ENCODE data around the gene HMCES. TPM values are rescaled to one million over a fixed set of nuclear protein-coding genes. Genes with fewer than 3 reads are reported as not detected.
"Not testable (repeated sequence)": the region's sequence is repeated elsewhere in the genome, so short reads cannot be mapped to it uniquely, and the experiment has no call there.

The HMCES gene
- total RNA-seq, 1 experiment from 2014 or later: 54.9 TPM

DNA sequence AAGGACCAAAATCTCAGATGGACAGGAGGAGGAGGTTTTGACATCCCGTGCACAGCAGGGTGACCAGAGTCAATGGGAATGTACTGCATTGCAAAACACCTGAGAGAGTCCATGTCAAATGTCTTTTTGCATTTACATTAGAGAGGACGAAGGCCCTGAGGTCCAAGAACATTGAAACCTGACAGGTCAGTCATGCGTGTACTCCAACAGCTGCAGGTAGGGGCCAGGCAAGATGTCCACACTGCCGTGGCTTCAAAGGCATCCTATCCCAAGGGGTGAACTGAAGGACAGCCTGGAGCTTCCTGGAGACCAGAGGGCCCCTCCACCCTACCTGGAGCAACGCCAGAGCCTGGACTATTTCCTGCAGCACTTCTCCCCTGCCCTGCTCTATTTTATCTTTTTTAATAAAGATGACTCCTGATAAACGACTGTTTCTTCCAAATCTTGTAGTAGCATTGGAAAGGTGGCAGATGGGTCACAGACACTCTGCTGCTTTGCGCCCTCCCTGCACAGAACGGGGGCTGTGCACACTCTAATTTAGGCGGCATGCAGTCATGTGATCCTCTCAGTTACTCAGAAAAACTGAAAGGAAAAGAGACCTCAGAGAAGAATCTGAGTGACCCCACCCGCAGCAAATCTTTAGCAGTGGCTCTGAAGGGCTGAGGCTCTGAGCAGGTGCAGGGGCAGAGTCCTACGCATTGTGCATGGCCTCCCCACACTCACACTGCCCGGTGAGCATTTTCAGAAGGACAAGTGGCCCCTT is 68.2 kb downstream of the HMCES start:
- no peak for DNase-seq (ENCODE audit: low read depth)

DNA sequence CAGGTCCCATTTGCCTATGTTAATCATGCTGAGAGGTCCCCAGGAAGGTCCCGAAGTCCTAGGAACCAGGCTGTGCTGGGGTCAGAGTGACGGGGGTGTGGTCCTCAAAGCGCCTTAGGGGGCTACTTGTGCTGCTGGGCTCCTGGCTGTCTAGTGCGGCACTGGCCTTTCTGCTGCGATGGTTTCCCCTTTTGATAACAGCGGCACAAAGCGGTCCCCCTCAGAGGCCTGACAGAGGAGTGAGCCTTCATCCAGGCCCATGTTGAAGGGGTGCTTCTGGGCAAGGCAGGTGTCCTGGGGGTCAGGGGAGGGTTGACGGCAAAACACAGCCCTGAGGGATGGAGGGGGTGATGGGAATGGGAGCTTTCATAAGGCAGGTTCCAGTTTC is 68.8 kb downstream of the HMCES start:
- no peak for DNase-seq (ENCODE audit: low read depth)

DNA sequence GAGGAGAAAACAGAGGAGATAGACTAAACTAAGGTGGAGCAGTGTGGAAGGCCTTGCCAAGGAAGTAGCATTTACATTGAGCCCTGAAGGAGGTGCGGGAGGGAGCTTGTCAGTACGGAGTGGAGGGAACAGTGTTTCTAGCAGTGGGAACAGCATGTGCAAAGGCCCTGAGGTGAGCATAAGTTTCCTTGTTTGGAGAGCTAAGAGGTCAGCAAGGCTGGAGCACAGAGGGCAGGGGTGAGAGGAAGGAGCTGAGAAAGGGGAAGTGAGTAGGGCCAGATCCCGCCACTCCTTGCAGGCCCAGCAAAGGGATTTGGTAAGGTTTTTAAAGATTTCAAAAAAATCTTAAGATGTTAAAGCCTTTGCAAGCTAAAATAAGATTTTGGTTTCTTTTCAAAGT is 70.1 kb downstream of the HMCES start:
- DNase-seq (ENCODE audit: low read depth): no peak

DNA sequence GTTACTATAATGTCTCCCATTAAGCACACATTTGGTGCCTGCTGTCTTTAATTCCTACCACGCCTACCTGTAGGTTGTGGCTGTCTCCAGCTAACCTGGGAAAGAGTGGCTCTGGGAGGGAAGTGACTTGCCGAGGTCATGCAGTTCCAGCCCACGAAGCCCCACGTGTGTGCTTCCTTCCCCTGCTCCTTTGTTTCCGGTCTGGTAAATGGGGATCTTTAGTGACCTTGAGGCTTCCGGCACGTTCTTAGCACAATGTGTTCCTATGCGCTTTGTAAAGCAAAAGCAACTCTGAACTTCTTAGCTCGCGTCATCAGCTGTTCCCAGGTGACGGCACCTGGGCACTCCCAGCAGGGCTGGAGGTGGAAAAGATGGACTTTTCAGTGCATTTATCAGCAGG is 70.5 kb downstream of the HMCES start:
- DNase-seq (ENCODE audit: low read depth): not testable (repeated sequence)

DNA sequence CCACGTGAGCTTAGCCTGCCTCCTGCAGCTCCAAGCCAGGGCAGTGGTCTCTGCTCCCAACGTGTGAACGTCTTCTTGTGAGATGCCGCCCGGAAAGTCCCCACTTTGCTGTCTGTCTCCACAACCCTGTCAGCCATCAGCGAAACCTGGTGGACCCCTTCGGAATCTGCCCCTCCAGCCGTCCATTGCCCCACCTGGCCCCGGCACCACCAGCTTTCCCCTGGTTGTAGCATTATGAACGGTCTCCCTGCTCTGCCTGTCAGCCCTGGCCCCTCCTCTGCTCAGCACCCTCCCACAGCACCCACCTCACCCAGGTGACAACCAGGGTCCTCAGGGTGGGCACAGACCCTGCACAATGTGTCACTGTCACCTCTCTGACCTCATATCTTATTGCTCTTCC is 71.1 kb downstream of the HMCES start:
- no peak for DNase-seq (ENCODE audit: low read depth)

DNA sequence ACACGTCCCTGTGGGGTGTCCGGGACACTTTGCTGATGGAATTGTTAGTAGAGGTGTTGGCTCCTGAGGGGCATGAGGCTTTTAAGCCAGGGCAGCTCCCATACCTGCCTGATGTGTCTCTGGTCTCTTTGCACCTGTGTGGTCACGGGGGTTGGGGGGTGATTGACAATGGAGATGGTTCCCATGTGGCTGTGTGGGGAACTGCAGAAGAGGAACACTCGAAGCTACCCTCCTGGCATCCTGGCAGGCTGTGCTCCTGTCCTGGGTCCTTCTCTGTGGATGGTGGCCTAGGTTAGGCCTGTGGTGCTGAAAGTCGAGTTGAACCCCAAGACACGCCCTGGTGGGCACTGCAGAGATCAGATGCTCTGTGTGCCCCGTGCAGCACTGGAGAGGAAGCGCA is 73.4 kb downstream of the HMCES start:
- no peak for DNase-seq (ENCODE audit: low read depth)

DNA sequence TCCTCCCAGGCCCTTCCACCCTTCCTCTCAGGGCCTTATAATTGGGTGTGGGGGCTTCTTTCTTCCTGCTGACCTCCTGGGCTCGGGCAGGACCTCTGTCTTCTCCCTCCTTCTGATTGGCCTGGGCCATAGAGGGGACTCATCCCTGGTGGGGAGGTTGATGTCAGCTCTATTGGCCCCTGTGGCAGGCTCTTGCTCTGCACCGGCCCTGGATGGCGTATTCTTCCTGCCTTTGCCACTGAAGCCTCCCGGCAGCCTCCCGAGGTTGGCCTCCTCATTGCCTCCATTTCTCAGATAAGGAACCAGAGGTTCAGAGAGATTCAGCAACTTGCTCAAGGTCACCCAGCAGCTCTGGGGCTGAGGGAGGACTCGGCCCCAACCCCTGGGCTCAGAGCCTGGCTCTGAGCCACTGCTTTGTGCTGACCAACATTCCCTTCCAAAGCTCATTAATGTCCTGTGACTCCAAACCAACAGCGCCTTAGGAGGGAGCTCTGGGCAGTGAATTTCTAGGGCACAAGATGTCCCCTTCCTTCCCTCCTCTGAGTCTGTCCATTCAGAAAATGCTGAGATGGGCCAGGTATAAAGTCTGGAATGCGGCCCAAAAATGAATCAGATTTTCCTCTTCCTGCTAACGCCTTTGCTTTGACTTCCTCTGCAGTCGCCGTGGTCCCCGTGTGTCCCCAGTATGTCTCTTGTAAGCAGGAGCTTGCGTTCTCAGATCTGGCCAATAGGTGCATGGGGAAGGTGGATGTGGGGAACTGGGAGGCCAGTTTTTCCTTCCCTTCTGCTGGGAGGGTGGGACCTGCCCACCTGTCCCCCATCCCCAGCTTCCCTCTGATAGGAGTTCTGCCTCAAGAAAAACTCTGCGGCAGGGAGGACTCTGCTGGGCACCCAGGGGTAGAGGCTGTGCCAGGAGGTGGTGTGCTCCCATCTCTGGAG is 74.2 kb downstream of the HMCES start:
- peak; percentile 59 for DNase-seq (ENCODE audit: low read depth)

DNA sequence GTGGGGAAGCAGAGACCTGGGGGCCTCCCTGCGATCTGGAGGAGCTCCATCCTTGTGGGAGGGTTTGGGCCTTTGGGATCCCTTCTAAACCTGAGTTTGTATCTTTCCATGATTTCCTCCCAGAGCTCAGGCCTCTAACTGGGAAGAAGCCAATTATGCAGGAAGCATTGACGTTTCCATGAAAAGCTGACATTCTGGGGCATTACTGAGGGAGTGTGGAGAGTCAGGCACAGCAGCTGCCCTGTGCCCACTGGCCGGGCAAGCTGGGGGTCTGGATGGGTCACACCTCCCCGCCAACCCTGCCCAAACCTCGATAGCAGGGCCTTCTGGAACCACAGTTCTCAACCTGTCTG is 74.9 kb downstream of the HMCES start:
- DNase-seq (ENCODE audit: low read depth): no peak

Small RNA genes lying within 50 kb of the gene (small RNA-seq; reads per million reads assigned to genes)
- not detected for gene MIR6826

Other genes starting within 250 kb of the HMCES start
- not detected in 2 replicates for gene GP9, start 218.1 kb upstream of the HMCES start, total RNA-seq (2014; rRNA removed; shearing (Covaris generic))
- 19.7 and 20.1 TPM in 2 replicates for gene RAB43, start 157.1 kb upstream of the HMCES start, total RNA-seq (2014; rRNA removed; shearing (Covaris generic))
- 88.6 and 97.6 TPM in 2 replicates for gene ISY1, start 117.8 kb upstream of the HMCES start, total RNA-seq (2014; rRNA removed; shearing (Covaris generic))
- 649 and 701 TPM in 2 replicates for gene CNBP, start 95.0 kb upstream of the HMCES start, total RNA-seq (2014; rRNA removed; shearing (Covaris generic))
- 155 and 158 TPM in 2 replicates for gene COPG1, start 29.3 kb upstream of the HMCES start, total RNA-seq (2014; rRNA removed; shearing (Covaris generic))
- not detected in 2 replicates for gene EFCAB12, start 149.8 kb downstream of the HMCES start, total RNA-seq (2014; rRNA removed; shearing (Covaris generic))
- 26.0 and 35.7 TPM in 2 replicates for gene MBD4, start 161.1 kb downstream of the HMCES start, total RNA-seq (2014; rRNA removed; shearing (Covaris generic))
- 12.2 and 14.6 TPM in 2 replicates for gene IFT122, start 161.4 kb downstream of the HMCES start, total RNA-seq (2014; rRNA removed; shearing (Covaris generic))
- not detected in 2 replicates for gene RHO, start 249.8 kb downstream of the HMCES start, total RNA-seq (2014; rRNA removed; shearing (Covaris generic))